22Rv1 (cell line): ENCODE data around the gene BLOC1S6.
A peak's percentile ranks its signal among the peaks of the same experiment; 100 is the strongest.

Experiments used
- H3K27ac ChIP-seq: fragments of 450-650 bp; 2 replicates; pipeline ENCODE4 v1.5.1; 2017
- CTCF ChIP-seq: fragments of 450-650 bp; IDR thresholded peaks from 2 replicates; pipeline ENCODE4 v1.5.1; 2017; ENCODE audit warnings: mild to moderate bottlenecking
- ZFX ChIP-seq: fragments of 450-650 bp; IDR thresholded peaks from 2 replicates; pipeline ENCODE4 v1.6.1; 2017; ENCODE audit warnings: antibody characterized with exemption, borderline replicate concordance

The BLOC1S6 gene, protein sequence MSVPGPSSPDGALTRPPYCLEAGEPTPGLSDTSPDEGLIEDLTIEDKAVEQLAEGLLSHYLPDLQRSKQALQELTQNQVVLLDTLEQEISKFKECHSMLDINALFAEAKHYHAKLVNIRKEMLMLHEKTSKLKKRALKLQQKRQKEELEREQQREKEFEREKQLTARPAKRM

GRCh38 chr15:45587095-45587862 is at the start of gene BLOC1S6:
BLOC1S6 (plus strand) TSS chr15:45587379; CDS start chr15:45587444, 65 bp downstream.
- H3K27ac ChIP-seq, result peak within 1 kb of the TSS; percentile 83
- TF ChIP-seq ZFX, result no peak
- no peak for TF ChIP-seq CTCF

GRCh38 chr15:45539680-45540079 is 47.5 kb upstream of the BLOC1S6 start:
- no peak overlapping the region for H3K27ac ChIP-seq
- TF ChIP-seq CTCF, result no peak
- TF ChIP-seq ZFX, result no peak

DNA sequence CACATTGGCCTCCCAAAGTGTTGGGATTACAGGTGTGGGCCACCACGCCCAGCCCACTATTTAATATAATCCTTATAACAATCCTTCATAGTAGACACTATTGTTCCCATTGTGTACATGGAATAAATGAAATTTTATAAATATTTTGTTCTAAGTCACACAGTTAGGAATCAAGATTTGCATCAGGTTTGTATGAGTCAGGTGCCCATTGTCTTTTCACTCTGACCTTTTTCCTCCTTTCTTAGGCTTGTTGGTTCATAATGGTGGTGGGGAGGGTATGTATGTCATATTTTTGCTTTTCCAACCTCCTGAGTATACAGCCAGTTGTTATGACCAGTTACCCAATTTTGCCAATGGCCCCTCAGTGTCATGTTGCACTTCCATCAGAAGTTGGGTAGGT is 46.6 kb upstream of the BLOC1S6 start:
- TF ChIP-seq CTCF, result no peak
- TF ChIP-seq ZFX, result no peak
- H3K27ac ChIP-seq, result no peak overlapping the region

GRCh38 chr15:45543051-45543450 is 44.1 kb upstream of the BLOC1S6 start:
- TF ChIP-seq CTCF (no peak), ZFX (no peak)
- no peak overlapping the region for H3K27ac ChIP-seq

- H3K27ac ChIP-seq, result no peak overlapping the region
- TF ChIP-seq CTCF, result no peak
- TF ChIP-seq ZFX, result no peak
Observed at GRCh38 chr15:45544266-45545023, 42.7 kb upstream of the BLOC1S6 start.

- TF ChIP-seq CTCF (no peak), ZFX (no peak)
- no peak overlapping the region for H3K27ac ChIP-seq
Observed at GRCh38 chr15:45546789-45547188, 40.4 kb upstream of the BLOC1S6 start.
